ENCODE data around the gene NUDT10.

- TF ChIP-seq EZH2 (IDR thresholded peaks at IDR 0.05; ENCODE audit: insufficient read depth, poor library complexity, severe bottlenecking) (no peak), EZH2phosphoT487 (IDR thresholded peaks at IDR 0.05; ENCODE audit: insufficient read depth, low read depth) (no peak)
Measured at GRCh38 chrX:51361251-51361650, 28.6 kb downstream of the NUDT10 start.
